ENCODE data around the gene CFAP54.

DNA sequence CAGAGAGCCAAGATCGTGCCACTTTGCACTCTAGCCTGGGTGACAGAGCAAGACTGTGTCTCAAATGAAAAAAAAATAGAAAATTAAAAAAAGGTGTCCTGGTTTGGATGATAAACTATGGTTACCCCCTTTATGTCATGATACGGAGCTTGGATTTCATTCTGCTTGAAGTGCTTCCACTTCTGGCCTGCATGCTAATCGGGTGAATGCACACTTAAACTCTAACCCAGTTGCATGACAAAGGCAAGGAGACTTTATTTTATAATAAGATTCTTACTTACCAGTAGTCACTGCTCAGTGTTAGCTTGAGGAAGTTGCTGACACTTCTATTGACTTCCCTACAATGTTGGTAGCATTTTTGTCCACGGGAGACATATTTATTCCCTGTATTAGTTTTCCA, 24.3 kb downstream of the CFAP54 start:
- TF ChIP-seq ZNF8 (CRISPR knock-in tag; IDR thresholded peaks at IDR 0.05) = no peak
- TF ChIP-seq, protein P1, sequence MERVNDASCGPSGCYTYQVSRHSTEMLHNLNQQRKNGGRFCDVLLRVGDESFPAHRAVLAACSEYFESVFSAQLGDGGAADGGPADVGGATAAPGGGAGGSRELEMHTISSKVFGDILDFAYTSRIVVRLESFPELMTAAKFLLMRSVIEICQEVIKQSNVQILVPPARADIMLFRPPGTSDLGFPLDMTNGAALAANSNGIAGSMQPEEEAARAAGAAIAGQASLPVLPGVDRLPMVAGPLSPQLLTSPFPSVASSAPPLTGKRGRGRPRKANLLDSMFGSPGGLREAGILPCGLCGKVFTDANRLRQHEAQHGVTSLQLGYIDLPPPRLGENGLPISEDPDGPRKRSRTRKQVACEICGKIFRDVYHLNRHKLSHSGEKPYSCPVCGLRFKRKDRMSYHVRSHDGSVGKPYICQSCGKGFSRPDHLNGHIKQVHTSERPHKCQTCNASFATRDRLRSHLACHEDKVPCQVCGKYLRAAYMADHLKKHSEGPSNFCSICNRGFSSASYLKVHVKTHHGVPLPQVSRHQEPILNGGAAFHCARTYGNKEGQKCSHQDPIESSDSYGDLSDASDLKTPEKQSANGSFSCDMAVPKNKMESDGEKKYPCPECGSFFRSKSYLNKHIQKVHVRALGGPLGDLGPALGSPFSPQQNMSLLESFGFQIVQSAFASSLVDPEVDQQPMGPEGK (CRISPR knock-in tag; IDR thresholded peaks at IDR 0.05; ENCODE audit: borderline replicate concordance) = no peak
- TF ChIP-seq ZFP30 (CRISPR knock-in tag; IDR thresholded peaks at IDR 0.05) = no peak
- no peak for TF ChIP-seq ZFP3 (CRISPR knock-in tag; IDR thresholded peaks at IDR 0.05)
- TF ChIP-seq TSHZ2 (CRISPR knock-in tag; IDR thresholded peaks at IDR 0.05) = no peak
- TF ChIP-seq ESRRG (CRISPR knock-in tag; IDR thresholded peaks at IDR 0.05) = no peak
- TF ChIP-seq GLIS3 (CRISPR knock-in tag; IDR thresholded peaks at IDR 0.05) = no peak
- no peak for TF ChIP-seq TOX (CRISPR knock-in tag; IDR thresholded peaks at IDR 0.05; ENCODE audit: borderline replicate concordance)
- TF ChIP-seq CREB5 (CRISPR knock-in tag; IDR thresholded peaks at IDR 0.05; ENCODE audit: low read depth) = no peak
- TF ChIP-seq PPARA (CRISPR knock-in tag; IDR thresholded peaks at IDR 0.05; ENCODE audit: borderline replicate concordance) = no peak
- TF ChIP-seq ZNF565 (CRISPR knock-in tag; conservative IDR thresholded peaks at IDR 0.05; ENCODE audit: low read depth) = no peak
- TF ChIP-seq RARB (CRISPR knock-in tag; IDR thresholded peaks at IDR 0.05) = no peak

Measured in SK-N-SH treated with all-trans-retinoic acid at 6 μM for 48 hours (cell line).